Left renal pelvis (tissue), 4 donors: Measurements from ENCODE around the gene RAD51B. TPM values are rescaled to one million over a fixed set of nuclear protein-coding genes. Genes with fewer than 3 reads are reported as not detected.
"Not testable (repeated sequence)": the region's sequence is repeated elsewhere in the genome, so short reads cannot be mapped to it uniquely, and the experiment has no call there.

ENCODE experiments used
- DNase-seq, 4 donors: peaks; one replicate each; pipeline ENCODE4 v3.0.0-alpha.2; 2013; ENCODE audit warnings: low read depth in 4 of 4, low spot score in 3 of 4
- polyA plus RNA-seq, 4 donors: library from polyadenylated mRNA; unstranded; fragments of 120-200 nt; gene quantifications; one replicate each; pipeline ENCODE4 v1.2.1, GENCODE V29; 2013; ENCODE audit not compliant: insufficient read length in 4 of 4

RAD51B gene
- polyA plus RNA-seq, 4 donors, result 9.4 to 12.6 (median 11.6) TPM

DNA sequence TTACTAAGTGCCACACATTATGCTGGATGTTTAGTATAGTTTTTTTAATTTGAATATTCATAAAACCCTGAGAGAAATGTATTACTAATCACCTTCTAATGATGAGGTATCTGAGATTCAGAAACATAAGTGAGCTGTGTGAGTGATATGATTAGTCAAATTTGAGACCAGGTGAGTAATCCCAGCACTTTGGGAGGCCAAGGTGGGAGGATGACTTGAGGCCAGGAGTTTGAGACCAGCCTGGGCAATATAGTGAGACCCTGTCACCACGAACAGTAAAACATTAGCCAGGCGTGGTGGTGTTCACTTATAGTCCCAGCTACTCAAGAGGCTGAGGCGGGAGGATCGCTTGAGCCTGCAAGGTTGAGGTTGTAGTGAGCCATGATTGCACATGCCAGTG, 438.4 kb downstream of the RAD51B start:
- DNase-seq, result no peak

DNA sequence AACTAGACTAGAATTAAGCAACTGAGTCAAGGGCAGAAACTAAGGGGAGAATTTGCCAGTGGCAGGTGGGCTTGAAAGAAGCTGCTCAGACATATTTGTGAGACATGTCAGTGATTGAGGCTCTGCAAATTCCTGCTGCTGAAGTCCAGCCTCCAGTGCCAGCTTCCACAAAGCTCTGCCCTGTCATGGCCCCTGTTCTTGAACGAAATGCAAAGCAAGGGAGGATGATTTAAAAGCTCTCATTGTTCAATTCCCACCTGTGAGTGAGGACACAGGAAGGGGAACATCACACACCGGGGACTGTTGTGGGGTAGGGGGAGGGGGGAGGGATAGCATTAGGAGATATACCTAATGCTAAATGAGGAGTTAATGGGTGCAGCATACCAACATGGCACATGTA, 439.4 kb downstream of the RAD51B start:
- DNase-seq, result not testable (repeated sequence)

DNA sequence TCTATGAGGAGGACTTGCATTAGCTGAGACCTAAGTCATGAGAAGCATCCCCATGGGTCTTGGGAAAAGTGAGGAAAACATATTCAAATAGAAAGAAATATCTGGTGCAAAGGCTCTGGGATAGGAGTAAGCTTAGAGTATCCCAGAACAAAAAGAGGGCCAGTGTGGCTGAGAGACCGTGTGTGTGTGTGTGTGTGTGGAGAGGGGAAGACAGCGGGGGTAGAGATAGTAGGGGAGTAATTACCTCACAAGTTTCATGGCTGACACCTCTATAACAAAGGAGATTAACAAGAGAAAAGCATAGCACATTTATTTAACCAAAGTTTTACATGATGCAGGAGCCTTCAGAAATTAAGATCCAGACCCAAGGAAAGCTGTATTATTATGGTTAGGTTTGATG, 440.5 kb downstream of the RAD51B start:
- DNase-seq, result no peak

DNA sequence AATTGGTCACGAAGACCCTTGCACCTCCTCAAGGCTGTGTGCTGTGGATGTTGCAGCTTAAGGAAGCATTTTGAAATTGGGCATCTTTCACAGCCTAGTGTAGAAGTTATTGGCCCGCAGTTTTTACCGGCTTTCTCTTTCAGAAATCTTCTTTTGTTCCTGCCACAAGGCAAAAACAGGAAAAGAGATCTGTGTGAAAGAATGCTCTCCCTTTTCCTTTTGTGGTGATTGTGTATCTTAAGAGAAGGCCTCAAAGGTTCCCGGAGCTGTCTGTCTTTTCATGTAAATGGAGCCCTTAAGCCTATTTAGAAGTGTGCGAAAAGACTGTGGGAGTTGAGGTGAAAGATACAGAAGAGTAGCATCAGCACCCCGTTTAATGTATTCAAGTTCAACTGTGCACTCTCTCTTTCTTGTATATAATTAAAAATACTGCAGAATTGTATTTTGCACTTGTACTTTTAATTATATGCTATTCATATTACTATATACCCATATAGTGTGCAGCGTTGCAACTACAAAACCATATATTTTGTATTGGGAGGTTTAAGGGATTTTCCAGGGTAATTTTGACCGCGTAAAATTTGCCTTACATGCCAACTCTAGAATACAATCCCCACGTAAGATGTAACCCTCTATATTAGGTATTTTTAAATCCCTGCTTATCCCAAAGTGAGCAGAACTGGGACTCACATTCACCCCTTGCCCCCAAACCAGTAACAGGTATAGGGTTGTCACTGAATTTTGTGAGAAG, 441.7 kb downstream of the RAD51B start:
- no peak for DNase-seq

DNA sequence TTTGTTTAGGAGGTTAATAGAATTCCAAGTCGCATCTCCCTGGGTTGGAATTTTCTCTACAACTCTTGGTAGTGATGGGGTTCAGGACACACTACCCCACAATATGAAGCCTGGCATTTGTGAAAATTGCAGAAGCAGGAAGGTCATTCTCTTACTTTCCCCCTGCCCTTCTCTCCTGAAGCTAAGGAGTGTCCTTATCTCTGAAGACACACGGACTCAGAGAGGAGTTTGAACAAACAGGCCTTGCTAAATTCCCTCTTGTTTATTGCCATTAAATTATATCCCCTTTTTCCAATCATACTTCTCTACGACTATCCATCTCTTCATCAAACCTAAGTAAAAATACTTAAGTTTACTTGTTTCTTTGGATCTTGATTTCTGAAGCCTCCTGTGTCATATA, 443.0 kb downstream of the RAD51B start:
- DNase-seq, result no peak

DNA sequence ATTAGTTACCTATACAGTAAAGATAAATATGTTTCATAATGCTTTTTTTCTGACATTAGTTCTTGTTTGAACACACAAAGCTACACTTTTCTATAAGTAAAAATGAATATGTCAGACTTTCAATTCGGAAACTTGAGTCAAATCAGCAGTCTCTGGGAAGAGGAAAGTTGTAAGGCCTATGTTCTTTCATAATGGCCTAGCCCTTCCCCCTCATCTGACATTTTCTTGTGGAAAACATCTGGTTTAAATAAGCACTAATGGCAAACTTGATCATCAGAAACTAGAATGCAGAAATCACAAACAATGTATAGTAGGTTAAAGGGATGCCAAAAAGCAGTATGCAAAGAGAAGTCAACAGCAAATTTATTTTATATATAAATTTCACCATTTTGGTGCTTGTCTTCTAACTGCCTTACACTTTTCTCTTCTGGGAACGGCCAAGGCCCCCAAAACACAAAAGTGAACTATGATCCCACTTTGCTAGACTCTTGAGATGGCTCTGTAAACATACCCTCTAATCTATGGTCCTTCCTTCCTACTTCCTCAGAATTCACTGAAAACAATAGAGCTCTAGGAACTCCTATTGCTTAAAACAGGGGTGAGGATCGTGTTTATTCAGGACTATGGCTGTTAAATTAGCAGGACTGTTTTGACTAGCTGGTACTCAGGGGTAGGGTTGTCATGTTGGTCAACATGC, 444.1 kb downstream of the RAD51B start:
- DNase-seq, result no peak

DNA sequence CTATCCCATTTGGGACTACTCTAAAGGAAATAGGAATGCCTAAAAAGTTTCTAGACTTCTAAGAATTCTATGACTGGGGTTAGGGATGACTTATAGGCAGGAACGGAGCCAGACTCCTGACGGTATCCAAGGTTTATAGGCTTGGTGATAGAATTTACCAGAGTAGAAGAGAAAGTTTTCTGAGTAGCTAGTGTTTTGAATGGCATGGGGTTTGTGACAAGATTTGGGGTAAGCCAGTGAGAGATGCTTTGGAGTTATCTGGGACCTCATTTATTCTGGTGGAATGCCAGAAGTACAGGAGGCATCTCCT, 444.6 kb downstream of the RAD51B start:
- DNase-seq, result no peak

DNA sequence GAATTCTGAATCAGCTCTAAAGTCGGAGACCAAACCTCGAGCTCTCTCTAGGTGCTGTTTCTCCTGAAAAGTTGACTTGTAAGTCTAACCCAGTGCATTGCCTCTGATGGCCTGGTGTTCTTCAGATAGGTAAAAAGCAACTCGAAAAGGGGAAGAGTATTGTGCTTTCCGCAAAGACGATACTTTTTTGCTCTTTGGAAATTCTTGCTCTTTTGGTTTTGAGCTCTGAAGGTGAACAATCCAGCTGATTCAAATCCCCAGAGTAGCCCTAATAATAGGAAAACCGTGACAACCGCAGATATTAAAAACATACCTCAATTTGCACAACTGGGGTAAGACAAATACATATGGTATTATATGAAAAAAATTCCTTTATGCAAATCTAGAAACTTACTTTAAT, 447.4 kb downstream of the RAD51B start:
- no peak for DNase-seq

DNA sequence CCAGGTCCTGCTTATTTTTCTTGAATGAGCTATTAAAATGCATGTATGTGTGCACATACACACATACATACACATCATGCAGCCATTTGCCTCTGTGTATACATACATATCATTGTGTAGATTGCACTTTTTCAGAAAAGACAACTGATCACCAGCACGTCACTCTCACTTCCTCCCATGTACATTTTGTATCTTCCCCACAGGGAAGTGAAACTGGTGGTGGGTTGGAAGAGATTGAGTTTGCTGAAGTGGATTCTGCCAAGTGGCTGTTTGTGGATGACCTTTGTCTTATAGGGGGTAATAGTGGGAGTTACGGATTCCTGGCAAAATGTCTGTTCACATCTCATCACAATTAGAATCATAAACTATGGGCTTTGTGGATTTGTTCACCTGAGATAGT, 448.6 kb downstream of the RAD51B start:
- no peak for DNase-seq

DNA sequence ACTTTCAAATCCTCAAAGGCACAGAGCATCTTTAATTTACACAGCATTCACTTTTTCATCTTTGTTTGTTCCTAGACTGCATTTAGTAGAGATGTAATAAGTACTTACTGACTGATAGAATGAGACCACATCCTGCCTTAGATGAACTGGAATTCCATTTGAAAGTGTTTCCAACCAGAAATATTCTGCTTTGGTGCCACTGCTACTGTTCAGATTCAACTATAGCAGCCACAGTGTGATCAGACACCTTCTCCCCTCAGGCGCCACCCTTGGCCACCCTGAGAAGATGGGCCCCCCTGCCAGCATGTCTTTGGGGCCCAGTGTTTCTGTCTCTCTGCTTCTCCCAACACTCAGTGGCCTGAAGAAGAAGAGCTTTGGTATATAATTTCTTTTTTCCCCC, 449.1 kb downstream of the RAD51B start:
- no peak for DNase-seq

DNA sequence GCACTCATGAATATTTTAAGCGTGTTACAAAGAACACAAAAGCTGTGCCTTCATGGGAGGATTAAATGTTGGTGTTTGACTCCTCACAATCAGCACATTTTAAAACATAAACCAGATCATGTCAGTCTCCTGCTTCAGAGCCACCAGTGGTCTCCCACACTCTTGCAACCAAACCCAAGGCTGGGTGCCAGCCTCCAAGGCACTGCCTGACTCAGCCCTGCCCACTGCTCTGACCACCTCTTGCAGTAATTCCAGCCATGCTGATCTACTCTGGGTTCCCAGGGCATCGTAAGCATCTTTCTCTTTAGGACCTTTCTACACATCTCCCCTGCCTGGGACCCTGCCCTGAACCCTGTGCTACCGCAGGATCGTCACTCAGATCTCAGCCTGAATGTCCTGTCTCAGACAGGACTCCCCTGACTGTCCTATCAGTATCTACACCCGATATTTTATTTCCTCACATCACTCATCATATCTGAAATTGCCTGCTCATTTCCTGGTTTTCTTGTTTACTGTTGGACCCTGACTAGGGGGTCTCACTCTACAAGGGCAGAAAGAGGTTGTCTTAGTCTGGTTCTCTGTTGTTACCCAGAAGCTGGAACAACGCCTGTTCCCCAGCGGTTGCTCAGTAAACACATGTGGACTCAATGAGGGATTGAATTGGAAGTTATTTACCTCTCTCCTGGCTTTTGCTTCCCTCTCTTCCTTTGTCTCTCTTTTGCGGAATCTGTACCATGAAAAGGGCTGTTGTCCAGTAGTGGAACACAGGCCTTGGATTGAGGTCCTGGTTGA, 449.8 kb downstream of the RAD51B start:
- no peak for DNase-seq

DNA sequence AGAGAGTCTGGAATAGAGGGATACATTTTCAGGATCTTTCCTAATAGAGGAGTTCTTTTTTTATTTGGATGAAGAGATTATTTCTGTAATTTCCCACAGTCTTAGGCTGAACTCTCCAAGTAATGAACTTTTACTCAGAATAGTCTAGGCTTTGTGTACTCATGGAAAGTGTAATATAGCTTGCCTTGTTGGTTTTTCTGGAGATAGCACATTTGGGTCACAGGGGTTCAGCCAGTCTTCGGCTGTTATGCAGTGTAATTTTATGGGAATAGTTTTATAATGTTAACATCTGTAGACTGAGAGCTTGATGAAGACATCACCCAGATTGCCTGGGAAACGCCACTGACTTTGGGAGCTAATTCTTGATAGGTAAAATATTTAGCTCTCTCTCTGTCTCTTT, 450.8 kb downstream of the RAD51B start:
- DNase-seq, result no peak

DNA sequence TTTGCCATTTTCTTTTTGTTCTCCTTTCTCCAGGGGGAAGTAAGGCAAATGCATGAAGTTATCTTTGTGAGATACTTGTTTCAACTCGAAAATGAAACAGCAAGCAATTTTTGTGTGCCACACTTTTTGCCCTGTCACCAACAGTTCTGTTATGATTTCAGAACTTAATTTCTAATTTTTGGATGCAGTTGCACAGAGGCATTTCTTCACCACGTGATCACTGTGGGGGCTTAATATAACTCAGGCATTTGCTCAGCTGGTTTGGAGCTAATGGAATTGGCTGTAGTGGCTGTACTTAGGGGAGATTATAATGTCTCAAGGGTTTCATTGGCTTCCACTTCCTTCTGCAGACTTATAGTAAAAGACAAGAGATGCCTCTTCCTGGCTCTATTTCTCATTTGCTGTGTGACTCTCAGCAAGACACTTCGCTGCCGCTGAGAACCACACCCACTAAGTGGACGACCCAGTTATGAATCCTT, 452.4 kb downstream of the RAD51B start:
- DNase-seq, result no peak

DNA sequence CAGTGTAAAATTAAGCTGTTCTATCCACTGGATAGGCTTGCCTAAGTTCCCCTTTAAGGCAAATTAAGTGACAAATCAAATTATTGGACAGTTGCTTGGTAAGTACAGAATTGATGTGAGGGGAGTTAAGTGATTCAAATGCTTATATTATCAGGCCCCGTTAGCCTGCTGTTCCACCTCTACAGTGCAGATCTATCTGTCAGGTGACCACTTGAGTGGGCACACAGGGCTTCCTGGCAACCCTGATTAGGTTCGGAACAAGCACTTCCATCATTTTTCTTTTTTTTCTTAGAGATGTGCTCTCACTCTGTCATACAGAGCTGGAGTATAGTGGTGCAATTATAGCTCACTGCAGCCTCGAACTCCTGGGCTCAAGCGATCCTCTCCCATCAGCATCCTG, 453.8 kb downstream of the RAD51B start:
- no peak for DNase-seq

DNA sequence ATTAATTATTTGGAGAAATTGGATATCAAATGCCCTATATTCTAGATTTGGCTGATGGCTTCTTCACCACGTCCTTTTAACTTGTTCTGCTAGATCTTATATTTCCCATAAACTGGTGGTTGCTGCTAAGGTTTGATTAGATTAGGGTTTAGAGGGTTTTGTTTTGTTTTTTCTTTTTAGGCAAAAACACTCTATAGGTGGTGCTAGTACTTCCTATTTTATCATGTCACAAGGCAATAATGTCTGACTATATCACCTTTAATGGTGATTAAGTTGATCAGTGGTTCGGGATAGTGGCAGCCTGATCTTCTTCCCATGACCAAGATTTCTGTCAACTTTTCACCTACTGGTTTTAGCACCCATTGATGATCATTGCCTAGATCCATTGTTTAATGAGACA, 455.1 kb downstream of the RAD51B start:
- no peak for DNase-seq

DNA sequence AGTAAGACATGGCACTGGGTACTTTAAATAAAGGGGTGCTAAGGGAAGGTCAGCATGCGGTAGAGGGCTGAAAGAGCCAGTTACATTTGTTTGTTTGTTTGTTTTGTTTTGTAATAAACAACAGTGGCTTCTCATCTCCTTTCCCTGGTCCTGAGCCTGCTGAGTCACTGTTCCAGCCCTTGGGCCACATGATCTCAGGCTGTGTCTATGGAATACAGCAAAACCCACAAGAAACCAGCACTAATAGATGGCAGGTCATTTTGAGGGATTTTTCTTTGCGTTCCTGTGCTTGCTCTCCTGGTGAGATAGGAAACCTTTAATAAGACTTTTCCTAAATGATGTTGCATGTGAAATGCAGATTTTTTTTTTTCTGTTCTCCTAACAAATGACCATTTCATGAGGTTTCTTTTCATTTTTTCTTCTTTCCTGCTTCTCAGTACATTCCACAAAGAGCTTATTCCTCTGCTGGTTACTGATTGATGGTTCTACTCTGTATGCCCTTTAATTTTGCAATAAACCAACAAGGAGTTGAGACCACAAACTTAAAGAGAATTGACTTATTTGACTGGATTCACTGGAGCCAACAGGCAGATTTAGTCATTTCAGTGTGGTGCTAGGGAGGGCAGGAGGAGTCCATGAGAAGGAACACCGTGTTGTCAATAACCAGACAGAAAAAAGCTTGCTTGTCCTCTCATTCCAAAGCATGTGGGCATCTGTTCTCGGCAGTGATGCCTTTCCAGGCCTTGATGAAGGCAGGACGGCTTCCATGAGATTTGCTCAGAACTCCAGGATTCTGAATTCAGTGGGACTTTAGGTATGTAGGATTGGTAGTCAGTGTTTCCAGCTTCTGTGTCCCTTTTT, 459.2 kb downstream of the RAD51B start:
- no peak for DNase-seq

DNA sequence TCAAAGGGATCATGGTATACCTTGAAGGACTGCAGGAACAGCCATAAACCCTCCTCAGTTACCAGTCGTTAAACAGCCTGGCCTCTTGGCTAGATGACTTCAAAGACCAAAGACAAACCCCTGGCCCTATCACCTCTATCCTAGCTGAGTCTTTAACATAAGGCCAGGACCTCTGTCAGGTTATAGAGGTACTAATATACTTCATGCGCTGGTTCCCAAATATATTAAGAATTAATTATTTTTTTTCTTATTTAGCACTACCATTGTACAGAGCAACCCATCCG, 459.8 kb downstream of the RAD51B start:
- no peak for DNase-seq

DNA sequence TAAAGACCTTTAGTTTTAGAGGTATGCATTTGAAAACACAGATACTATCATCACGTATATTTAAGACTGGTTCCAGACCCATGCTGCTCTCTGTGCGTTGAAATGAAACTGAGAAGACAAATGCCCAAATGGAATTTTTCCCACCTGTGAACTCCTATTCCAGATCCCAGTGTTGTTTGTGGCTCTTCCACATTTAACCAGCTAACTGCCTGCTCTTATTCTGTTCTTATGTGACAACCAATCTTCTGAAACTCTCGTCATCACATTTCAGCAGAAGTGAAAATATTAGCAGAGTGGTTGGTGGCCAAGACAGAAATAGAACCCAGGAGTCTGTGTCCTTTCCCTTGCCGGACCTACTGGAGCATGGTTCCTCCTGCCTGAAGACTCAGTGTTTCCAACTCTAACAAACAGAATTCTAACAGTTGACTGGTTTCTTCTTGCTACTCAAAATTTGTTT, 460.2 kb downstream of the RAD51B start:
- no peak for DNase-seq

DNA sequence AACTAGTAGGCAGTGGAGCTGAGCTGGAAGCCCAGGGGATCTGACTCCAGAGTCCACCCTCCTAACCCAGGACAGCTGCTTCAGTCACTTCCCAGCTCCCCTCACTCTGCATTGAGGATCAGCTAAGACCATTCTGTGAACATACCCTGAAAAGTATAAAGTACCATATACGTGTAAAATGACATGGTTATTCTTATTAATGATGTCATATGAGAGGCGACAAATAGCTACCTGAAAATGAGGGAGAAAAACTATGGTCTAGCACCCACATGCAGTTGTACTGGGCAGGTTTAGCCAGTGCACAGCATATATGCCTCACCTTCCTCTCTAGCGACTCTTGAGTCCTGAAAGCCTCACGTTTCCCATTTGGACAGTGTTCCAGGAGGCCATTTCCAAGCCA, 461.9 kb downstream of the RAD51B start:
- no peak for DNase-seq

DNA sequence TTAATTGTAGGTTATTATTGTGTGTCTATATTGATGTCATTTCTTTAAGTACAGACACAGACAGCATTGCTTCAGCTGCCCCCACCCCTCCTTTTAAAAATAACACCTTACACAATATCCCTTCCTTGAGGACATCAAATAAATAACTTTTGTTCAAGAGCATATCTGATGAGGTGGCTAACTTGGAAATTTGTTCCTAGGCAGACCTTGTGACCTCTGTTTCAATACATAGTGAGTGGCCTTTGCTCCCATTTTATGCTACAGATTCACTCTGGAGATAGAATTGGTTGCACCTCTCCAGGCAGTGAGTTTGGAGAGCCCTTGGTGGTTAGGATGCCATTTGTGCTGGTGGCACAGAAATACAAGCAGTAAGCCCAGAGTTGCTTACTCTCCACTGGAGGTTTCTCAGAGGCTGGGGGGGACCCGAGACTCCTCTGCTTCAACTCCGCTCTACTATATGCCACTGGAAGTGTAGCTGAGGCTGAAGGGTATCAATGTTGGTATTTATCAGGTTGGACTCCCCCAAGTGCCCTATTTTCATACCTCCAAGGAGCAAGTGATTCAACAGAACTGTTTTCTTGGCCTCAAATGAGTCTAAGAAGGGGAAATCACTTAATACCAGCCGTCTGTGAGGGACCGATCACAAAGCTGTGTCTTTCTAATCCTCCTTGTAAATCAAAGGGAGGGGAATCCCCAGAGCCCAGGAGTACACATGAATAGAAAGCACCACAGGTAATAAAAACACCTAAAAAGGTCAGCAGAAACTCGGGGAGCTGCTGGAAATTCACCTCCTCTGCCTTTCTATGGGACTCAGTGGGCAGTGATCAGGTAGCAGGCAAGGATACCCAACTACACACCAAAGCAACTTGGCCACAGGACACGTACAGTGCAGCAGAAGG, 463.1 kb downstream of the RAD51B start:
- no peak for DNase-seq
